Measurements from ENCODE around the gene MATN3. TPM values are rescaled to one million over a fixed set of nuclear protein-coding genes. Genes with fewer than 3 reads are reported as not detected.

Gene MATN3
- total RNA-seq, 1 experiment from 2014 or later, result 3.5 TPM

GRCh38 chr2:19982268-19982667, 30.2 kb downstream of the MATN3 start:
- Histone ChIP-seq H3K27me3 (ENCODE audit: control insufficient read depth, insufficient read depth, low read length) (no peaks in the 10 kb centered on the region), H3K4me1 (ENCODE audit: control insufficient read depth, insufficient read depth, low read length) (no peaks in the 10 kb centered on the region), H3K27ac (ENCODE audit: low read length) (no peak overlapping the region), H3K9me3 (ENCODE audit: control insufficient read depth, insufficient read depth, low read depth, low read length) (no peaks in the 10 kb centered on the region), H3K36me3 (ENCODE audit: control insufficient read depth, insufficient read depth, low read length) (peaks cover 21% of the 10 kb centered on the region), H3K4me3 (ENCODE audit: low read depth in 2 of 2, low read length in 2 of 2) (no peak overlapping the region)
- DNase-seq (ENCODE audit: low read depth, low spot score) (no peak), ATAC-seq (no peak)
- ChIA-PET POLR2A (no interaction called here), CTCF (no interaction called here)
- in situ Hi-C loops (cut with HindIII; ENCODE audit: low pct_unique_long_range_greater_than_20kb, low sequenced_read_pairs) (no loop called here), intact Hi-C loops (cut with micrococcal nuclease; ENCODE audit: unreplicated experiment) (no loop called here)
- no peak for TF ChIP-seq TCF7L2 (IDR thresholded peaks at IDR 0.05; ENCODE audit: low read depth, low read length)
- TF ChIP-seq CTCF (IDR thresholded peaks at IDR 0.05), result no peak
- no TSS peak for BruUV-seq (replicated peaks)

GRCh38 chr2:19979932-19980331, 32.5 kb downstream of the MATN3 start:
- Histone ChIP-seq H3K36me3 (ENCODE audit: control insufficient read depth, insufficient read depth, low read length) (peaks cover 20% of the 10 kb centered on the region), H3K4me3 (ENCODE audit: low read depth in 2 of 2, low read length in 2 of 2) (no peak overlapping the region), H3K4me1 (ENCODE audit: control insufficient read depth, insufficient read depth, low read length) (no peaks in the 10 kb centered on the region), H3K9me3 (ENCODE audit: control insufficient read depth, insufficient read depth, low read depth, low read length) (no peaks in the 10 kb centered on the region), H3K27me3 (ENCODE audit: control insufficient read depth, insufficient read depth, low read length) (no peaks in the 10 kb centered on the region), H3K27ac (ENCODE audit: low read length) (no peak overlapping the region)
- intact Hi-C loops (cut with micrococcal nuclease; ENCODE audit: unreplicated experiment), result no loop called here
- no TSS peak for BruUV-seq (replicated peaks)
- ChIA-PET CTCF (no interaction called here), POLR2A (no interaction called here)
- no peak for TF ChIP-seq POLR2AphosphoS5 (IDR thresholded peaks at IDR 0.05; ENCODE audit: low read depth, low read length)
- TF ChIP-seq CTCF (IDR thresholded peaks at IDR 0.05), result no peak
- no peak for TF ChIP-seq REST (IDR thresholded peaks at IDR 0.05; ENCODE audit: insufficient read depth in 1 of 2, low read depth in 2 of 2, low read length in 1 of 2)
- no peak for TF ChIP-seq TCF7L2 (IDR thresholded peaks at IDR 0.05; ENCODE audit: low read depth, low read length)
- no peak for TF ChIP-seq SIN3A (IDR thresholded peaks at IDR 0.05; ENCODE audit: borderline replicate concordance, insufficient read depth, low read depth, low read length)
- DNase-seq (ENCODE audit: low read depth, low spot score) (no peak), ATAC-seq (no peak)
- in situ Hi-C loops (cut with HindIII; ENCODE audit: low pct_unique_long_range_greater_than_20kb, low sequenced_read_pairs), result no loop called here

- intact Hi-C loops (cut with micrococcal nuclease; ENCODE audit: unreplicated experiment) (no loop called here), in situ Hi-C loops (cut with HindIII; ENCODE audit: low pct_unique_long_range_greater_than_20kb, low sequenced_read_pairs) (no loop called here)
- H3K27ac ChIP-seq (ENCODE audit: low read length), result no peak overlapping the region
- ChIA-PET POLR2A (interaction anchor here (0.7 kb wide), 1 partner anchor 15 kb away, joined by 4 read pairs; no protein-coding TSS in a partner anchor), CTCF (no interaction called here)
- peaks cover 15% of the 10 kb centered on the region for H3K36me3 ChIP-seq (ENCODE audit: control insufficient read depth, insufficient read depth, low read length)
- ATAC-seq, result no peak
- DNase-seq (ENCODE audit: low read depth, low spot score), result no peak
- H3K9me3 ChIP-seq (ENCODE audit: control insufficient read depth, insufficient read depth, low read depth, low read length), result no peaks in the 10 kb centered on the region
- BruUV-seq (replicated peaks), result no TSS peak
- no peak for TF ChIP-seq CTCF (IDR thresholded peaks at IDR 0.05)
- TF ChIP-seq TCF7L2 (IDR thresholded peaks at IDR 0.05; ENCODE audit: low read depth, low read length), result no peak
- no peak for TF ChIP-seq SIN3A (IDR thresholded peaks at IDR 0.05; ENCODE audit: borderline replicate concordance, insufficient read depth, low read depth, low read length)
- no peak for TF ChIP-seq REST (IDR thresholded peaks at IDR 0.05; ENCODE audit: insufficient read depth in 1 of 2, low read depth in 2 of 2, low read length in 1 of 2)
- no peak for TF ChIP-seq POLR2AphosphoS5 (IDR thresholded peaks at IDR 0.05; ENCODE audit: low read depth, low read length)
- H3K4me3 ChIP-seq (ENCODE audit: low read depth in 2 of 2, low read length in 2 of 2), result no peak overlapping the region
- H3K4me1 ChIP-seq (ENCODE audit: control insufficient read depth, insufficient read depth, low read length), result no peaks in the 10 kb centered on the region
- no peaks in the 10 kb centered on the region for H3K27me3 ChIP-seq (ENCODE audit: control insufficient read depth, insufficient read depth, low read length)
Observed at GRCh38 chr2:19973466-19973865, 39.0 kb downstream of the MATN3 start.

All from Panc1 (cell line).